HG03280 (cell line): ENCODE data around the gene MAPK1IP1L.

Experiments
- ATAC-seq: cut with Tn5 transposase; IDR thresholded peaks from one replicate; pipeline ENCODE4 v1.9.1; 2021; ENCODE audit warnings: mild to moderate bottlenecking, moderate library complexity; ENCODE audit not compliant: unreplicated experiment

MAPK1IP1L gene

DNA sequence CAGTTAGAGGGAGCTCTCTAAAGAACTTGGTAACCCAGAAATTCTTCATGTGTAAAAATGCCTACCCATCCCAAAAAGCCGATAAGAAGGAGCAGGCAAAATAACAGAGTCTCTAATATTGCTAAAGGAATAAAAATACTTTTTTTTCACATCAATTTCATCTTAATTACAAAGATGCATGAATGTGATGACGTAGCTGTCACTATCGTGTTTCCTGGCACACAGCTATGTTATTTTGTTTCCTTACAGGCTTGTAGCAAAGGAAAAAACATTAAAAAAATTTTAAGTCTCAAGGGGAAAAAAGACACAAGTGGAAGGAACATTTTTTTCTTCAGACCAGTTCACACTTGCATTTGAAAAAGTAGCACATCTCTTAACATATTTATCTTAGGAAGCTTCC lies 67.3 kb downstream of the MAPK1IP1L start:
- no peak for ATAC-seq
